Activated CD8-positive, alpha-beta memory T cell treated with anti-CD3 and anti-CD28 coated beads, Interleukin-2, amount 50 U/mL, for 1 hour (primary cell): Measurements from ENCODE around the gene NXPE3.
"Not testable (repeated sequence)": the region's sequence is repeated elsewhere in the genome, so short reads cannot be mapped to it uniquely, and the experiment has no call there.

Source experiments
- DNase-seq: peaks from one replicate; pipeline ENCODE4 v3.0.0-alpha.2; 2020; ENCODE audit errors: extremely low read depth

Gene NXPE3

DNA sequence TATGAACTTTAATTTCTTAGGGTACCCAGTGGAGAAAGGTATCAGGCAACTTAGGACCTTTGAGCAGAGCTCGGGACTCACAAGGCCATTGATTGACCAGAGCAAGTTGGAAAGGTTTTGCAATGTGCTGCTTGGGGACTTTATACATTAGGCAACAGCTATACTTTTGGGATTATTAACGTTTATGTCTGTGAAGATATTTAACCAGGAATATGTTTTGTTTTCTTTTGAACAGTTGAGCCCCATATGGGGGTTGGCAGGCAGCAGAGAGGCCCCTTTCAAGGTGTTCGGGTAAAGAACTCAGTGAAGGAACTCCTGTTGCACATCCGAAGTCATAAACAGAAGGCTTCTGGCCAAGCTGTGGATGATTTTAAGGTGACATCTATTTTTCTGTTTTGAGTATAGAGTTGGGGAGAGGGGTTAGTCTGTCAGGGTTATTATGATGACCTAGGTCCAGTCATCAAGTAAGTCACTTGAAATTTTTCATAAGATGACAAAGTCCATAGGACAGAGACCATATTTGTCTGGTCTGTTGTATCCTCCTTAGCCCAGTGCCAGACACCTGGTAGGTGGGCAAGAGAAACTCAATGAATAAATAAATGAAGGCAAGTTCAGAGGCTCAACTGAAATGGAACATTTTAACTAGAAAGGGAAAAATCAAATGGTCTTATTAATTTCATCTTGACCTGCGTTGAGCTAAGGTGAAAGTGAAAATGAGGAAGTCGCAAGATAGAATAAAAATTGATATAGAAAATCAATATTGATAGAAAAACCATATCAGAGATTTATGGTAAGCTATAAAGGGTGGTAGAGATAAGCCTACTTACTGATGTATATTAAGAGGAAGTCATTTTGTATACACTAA is 73.1 kb downstream of the NXPE3 start:
- DNase-seq: no peak

DNA sequence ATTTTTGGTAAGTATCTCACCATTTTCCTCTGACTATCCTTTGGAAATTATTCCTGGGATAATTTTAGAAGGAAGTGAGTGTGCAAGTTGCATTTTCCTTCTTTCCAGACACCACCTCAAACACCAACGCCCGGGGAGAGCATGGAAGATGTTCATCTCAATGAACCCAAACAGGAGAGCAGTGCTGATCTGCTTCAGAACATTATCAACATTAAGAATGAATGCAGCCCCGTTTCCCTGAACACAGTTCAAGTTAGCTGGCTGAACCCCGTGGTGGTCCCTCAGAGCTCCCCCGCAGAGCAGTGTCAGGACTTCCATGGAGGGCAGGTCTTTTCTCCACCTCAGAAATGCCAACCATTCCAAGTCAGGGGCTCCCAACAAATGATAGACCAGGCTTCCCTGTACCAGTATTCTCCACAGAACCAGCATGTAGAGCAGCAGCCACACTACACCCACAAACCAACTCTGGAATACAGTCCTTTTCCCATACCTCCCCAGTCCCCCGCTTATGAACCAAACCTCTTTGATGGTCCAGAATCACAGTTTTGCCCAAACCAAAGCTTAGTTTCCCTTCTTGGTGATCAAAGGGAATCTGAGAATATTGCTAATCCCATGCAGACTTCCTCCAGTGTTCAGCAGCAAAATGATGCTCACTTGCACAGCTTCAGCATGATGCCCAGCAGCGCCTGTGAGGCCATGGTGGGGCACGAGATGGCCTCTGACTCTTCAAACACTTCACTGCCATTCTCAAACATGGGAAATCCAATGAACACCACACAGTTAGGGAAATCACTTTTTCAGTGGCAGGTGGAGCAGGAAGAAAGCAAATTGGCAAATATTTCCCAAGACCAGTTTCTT is 74.2 kb downstream of the NXPE3 start:
- no peak for DNase-seq

DNA sequence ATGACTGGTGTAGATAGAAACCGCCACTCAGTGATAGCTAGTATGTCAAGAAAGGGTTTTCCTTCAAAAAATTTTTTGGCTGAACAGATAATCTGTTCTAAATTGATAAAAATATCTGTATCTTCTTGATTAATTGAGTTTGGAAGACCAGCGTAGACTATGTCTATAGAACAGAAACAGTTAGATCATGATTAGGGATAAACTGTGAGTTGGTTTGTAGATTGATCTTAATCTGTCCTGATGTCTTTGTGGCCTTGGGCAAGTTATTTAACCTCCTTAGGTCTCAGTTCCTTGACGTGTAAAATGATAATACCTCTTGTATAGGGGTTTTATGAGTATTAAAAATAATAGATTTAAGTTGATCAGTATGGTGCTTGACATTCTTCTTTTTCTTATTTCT is 75.0 kb downstream of the NXPE3 start:
- no peak for DNase-seq

GRCh38 chr3:101854608-101855304 is 75.7 kb downstream of the NXPE3 start:
- no peak for DNase-seq

- DNase-seq: no peak
Observed at GRCh38 chr3:101857301-101857741, 78.3 kb downstream of the NXPE3 start.

GRCh38 chr3:101858464-101859030 is 79.5 kb downstream of the NXPE3 start:
- no peak for DNase-seq

DNA sequence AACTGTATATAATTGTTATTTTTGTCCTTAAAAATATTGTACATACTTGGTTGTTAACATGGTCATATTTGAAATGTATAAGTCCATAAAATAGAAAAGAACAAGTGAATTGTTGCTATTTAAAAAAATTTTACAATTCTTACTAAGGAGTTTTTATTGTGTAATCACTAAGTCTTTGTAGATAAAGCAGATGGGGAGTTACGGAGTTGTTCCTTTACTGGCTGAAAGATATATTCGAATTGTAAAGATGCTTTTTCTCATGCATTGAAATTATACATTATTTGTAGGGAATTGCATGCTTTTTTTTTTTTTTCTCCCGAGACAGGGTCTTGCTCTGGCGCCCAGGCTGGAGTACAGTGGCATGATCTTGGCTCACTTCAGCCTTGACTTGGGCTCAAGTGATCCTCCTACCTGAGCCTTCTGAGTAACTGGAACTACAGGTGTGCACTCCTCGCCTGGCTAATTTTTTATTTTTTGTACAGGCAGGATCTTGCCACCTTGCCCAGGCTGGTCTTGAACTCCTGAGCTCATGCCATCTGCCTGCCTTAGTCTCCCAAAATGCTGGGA is 81.0 kb downstream of the NXPE3 start:
- no peak for DNase-seq

DNA sequence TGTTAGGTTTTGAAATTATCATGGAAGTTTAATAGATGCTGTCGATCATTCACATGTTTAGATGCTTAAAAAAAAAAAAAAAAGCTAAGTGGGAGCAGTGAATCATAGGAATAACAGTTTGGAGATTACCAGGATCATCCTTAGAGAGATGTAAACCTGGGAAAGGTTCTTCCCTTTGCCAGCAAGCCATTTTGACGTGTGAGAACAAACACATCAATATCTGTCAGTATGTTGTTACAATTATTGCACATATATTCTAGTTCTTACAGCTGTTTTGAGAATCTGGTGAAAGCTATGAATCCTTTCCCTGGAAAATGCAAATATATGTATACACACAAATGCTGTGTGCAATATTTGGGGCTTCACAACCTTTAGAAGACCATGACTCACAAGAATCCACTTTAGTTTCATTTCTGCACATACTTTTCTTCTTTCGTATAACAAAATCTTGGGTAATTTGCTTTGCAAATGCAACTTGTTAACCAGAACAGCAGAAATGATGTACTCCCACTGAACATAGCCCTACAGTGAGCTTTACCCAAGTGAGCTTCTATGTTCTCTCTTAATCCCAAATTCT is 82.3 kb downstream of the NXPE3 start:
- no peak for DNase-seq

DNA sequence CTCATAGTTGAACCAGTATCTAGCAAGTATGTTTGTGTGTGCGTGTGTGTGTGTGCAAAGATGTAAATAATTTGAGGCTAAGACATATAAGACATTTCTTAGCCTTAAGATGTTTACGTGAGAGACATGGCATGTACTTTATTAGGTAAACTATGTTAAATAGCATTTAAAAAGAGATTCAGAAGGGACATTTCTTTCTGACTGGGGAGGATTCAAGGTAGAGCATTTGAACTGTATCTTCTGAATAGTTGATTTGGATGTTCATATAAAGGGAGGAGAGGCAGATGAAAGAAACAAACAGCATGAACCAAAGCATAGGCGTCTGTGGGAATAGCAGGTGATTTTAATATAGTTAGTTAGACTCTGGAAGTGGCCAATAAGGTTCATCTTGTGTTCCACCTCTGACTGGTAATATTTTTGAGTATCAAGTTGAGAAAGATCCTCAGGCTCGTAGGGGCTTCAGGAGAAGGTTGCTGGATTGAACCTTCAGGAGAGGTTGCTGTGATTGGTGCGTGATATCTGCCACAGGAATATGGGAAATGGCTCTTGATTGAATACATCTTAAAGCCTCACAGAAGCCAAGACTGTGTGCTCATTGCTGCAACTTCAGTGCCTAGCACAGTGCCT is 82.9 kb downstream of the NXPE3 start:
- DNase-seq: no peak

DNA sequence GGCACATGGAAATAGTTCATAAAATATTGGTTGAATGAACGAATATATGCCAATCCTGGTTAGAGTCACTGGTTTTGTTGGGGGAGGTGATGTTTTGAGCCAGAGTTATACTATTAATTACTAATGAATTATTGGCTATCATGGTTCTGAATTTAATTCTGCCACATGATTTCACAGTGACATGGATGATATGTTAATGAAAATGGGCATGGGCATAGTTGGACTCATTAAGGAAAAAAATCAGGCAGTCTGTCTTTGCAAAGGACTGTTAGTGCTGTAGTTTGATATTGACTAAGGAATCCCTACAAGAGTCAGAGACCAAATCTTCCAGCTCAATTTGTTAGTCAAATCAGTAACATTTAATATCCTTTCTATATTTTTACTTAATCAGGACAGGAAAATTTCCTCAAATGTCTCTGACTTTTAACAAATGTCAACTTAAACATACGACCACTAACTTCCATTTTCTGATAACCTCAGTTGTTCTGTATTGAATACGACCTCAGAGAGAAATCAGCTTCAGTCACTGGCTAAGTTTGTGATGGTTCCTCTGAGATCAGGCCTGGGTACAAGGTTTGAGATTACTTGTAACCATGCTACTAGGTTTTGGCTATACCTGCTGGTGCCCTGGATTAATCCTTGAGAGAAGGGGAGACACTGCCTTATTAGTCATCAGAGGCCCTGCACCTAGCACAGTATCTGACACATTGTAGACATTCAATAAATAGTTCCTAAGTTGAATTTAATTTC is 83.6 kb downstream of the NXPE3 start:
- no peak for DNase-seq

GRCh38 chr3:101864926-101865325 is 85.9 kb downstream of the NXPE3 start:
- not testable (repeated sequence) for DNase-seq

- DNase-seq: no peak
Observed at GRCh38 chr3:101865751-101866509, 86.9 kb downstream of the NXPE3 start.

- DNase-seq: no peak
Observed at GRCh38 chr3:101867511-101867910, 88.5 kb downstream of the NXPE3 start.

DNA sequence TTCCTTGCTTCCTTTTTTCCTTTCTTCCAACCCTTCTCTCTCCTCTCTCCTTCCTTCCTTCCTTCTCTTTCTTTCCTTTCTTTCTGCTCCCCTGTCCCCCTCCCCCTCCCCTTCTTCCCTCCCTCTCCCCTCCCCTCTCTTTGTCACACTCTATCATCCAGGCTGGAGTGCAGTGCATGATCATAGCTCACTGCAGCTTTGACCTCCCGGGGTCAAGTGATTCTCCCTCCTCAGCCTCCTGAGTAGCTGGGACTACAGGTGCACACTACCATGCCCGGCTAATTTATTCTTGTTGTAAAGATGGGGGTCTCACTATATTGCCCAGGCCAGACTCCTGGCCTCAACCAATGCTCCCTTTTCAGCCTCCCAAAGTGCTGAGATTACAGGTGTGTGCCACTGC is 89.0 kb downstream of the NXPE3 start:
- DNase-seq: no peak

- DNase-seq: no peak
Observed at GRCh38 chr3:101868534-101869464, 89.8 kb downstream of the NXPE3 start.

- no peak for DNase-seq
Observed at GRCh38 chr3:101870138-101870537, 91.1 kb downstream of the NXPE3 start.

- DNase-seq: no peak
Observed at GRCh38 chr3:101873619-101874018, 94.6 kb downstream of the NXPE3 start.

DNA sequence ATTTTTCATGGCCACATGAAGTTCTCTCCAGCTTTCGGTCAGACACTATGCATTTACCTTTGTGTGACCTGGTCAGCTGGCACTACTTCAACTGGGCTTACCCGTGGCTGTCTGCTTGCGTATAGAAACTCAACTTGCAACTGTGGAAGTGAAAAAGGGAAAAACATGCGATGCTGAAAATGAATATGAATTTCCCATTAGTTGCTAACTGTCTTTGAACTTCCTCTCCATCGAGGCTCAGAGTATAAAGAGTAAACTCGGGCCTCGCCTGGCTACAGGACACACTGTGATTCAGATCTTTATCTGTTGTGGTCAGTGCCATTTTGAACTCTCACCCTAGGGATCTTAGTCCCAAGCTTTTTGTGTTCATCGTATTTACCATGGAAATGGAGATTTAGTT is 97.1 kb downstream of the NXPE3 start:
- no peak for DNase-seq
